SK-N-SH (cell line): Measurements from ENCODE around the gene CD46. TPM values are rescaled to one million over a fixed set of nuclear protein-coding genes. Genes with fewer than 3 reads are reported as not detected.

ENCODE experiments used
- CTCF ChIA-PET: fragments of 300-600, 350-600 bp; formaldehyde crosslinking; extraction: SDS; loops from one replicate; lab custom pipeline; 2021; lab: Yijun Ruan, JAX
- POLR2A ChIA-PET: fragments of 350-600 bp; sonication (Branson Sonifier 250); formaldehyde crosslinking; extraction: SDS; loops from one replicate; lab custom pipeline; 2020; ENCODE audit warnings: antibody characterized with exemption, inconsistent platforms; lab: Yijun Ruan, JAX
- DNase-seq: peaks from one replicate; pipeline ENCODE4 v3.0.0; 2012
- H2AFZ ChIP-seq: fragments of 200-600 bp; sonication (generic); 2 replicates; pipeline ENCODE4 v1.8.1; 2016; ENCODE audit warnings: antibody characterized with exemption, mild to moderate bottlenecking, low read depth
- H3F3A ChIP-seq: fragments of 200-600 bp; sonication (generic); replicated peaks from 2 replicates; pipeline ENCODE3; 2016; ENCODE audit warnings: antibody characterized with exemption, mild to moderate bottlenecking; ENCODE audit not compliant: insufficient read depth
- H3K27ac ChIP-seq, 2 experiments: fragments of 200-500 bp in 1 of 2; fragments of 200-600 bp in 1 of 2; sonication (Bioruptor generic) in 1 of 2; sonication (generic), shearing (Covaris generic) in 1 of 2; 2 replicates each; pipeline versions ENCODE4 v1.5.1 to v1.6.1; 2014 to 2016; ENCODE audit warnings: low read depth in 2 of 2, inconsistent platforms in 1 of 2, low read length in 1 of 2, mild to moderate bottlenecking in 1 of 2, mixed read lengths in 1 of 2
- H3K27me3 ChIP-seq: fragments of 200-600 bp; sonication (generic), shearing (Covaris generic); 2 replicates; pipeline ENCODE4 v1.6.1; 2016; ENCODE audit warnings: mixed run types; ENCODE audit not compliant: insufficient read depth
- H3K36me3 ChIP-seq, 2 experiments: fragments of 200-500 bp in 1 of 2; fragments of 200-600 bp in 1 of 2; sonication (Bioruptor generic) in 1 of 2; sonication (generic) in 1 of 2; replicated peaks in 1 of 2; 2 replicates each; pipeline versions ENCODE3 to v1.5.1; 2014 to 2016; ENCODE audit warnings: low read length in 1 of 2, mild to moderate bottlenecking in 1 of 2; ENCODE audit not compliant: insufficient read depth in 2 of 2, control insufficient read depth in 1 of 2
- H3K4me1 ChIP-seq, 2 experiments: fragments of 200-500 bp in 1 of 2; fragments of 200-600 bp in 1 of 2; sonication (Bioruptor generic) in 1 of 2; sonication (generic), shearing (Covaris generic) in 1 of 2; 2 replicates each; pipeline versions ENCODE4 v1.5.1 to v1.6.1; 2014 to 2016; ENCODE audit warnings: low read depth in 1 of 2, low read length in 1 of 2, mixed run types in 1 of 2; ENCODE audit not compliant: insufficient read depth in 2 of 2, control insufficient read depth in 1 of 2
- H3K4me2 ChIP-seq: fragments of 200-600 bp; sonication (generic), shearing (Covaris generic); 2 replicates; pipeline ENCODE4 v1.6.1; 2017; ENCODE audit warnings: mixed run types
- H3K4me3 ChIP-seq, 2 experiments: fragments of 200-500 bp in 1 of 2; fragments of 200-600 bp in 1 of 2; sonication (Bioruptor generic) in 1 of 2; sonication (generic), shearing (Covaris generic) in 1 of 2; 2 replicates each; pipeline versions ENCODE4 v1.5.1 to v1.8.1; 2014 to 2016; ENCODE audit warnings: low read depth in 2 of 2, inconsistent platforms in 1 of 2, low read length in 1 of 2, mild to moderate bottlenecking in 1 of 2, mixed read lengths in 1 of 2, moderate library complexity in 1 of 2
- H3K79me2 ChIP-seq: fragments of 200-600 bp; sonication (generic); 2 replicates; pipeline ENCODE4 v1.8.1; 2017; ENCODE audit warnings: mild to moderate bottlenecking; ENCODE audit not compliant: insufficient read depth
- H3K9ac ChIP-seq: fragments of 200-600 bp; sonication (generic); 2 replicates; pipeline ENCODE4 v1.6.1; 2017; ENCODE audit warnings: mixed run types
- H3K9me2 ChIP-seq: fragments of 200-600 bp; sonication (generic); 2 replicates; pipeline ENCODE4 v1.6.1; 2017; ENCODE audit warnings: mixed run types
- H3K9me3 ChIP-seq: fragments of 200-600 bp; sonication (generic); 2 replicates; pipeline ENCODE4 v1.6.1; 2017; ENCODE audit warnings: mixed run types, mild to moderate bottlenecking, moderate library complexity
- H4K20me1 ChIP-seq: fragments of 200-600 bp; sonication (generic); 2 replicates; pipeline ENCODE4 v1.6.1; 2017; ENCODE audit warnings: mild to moderate bottlenecking, mixed run types; ENCODE audit not compliant: insufficient read depth
- EZH2phosphoT487 ChIP-seq: fragments of 200-600 bp; sonication (generic); IDR thresholded peaks from 2 replicates; pipeline ENCODE4 v1.6.1; 2017; ENCODE audit warnings: low read depth, mixed run types, mild to moderate bottlenecking, antibody characterized with exemption, moderate library complexity, borderline replicate concordance
- FOXJ3 ChIP-seq: sonication (generic); formaldehyde crosslinking; IDR thresholded peaks from 2 replicates; pipeline ENCODE4 v1.5.1; 2020; ENCODE audit warnings: mild to moderate bottlenecking, missing genetic modification reagents
- FOXM1 ChIP-seq: IDR thresholded peaks from 2 replicates; pipeline ENCODE4 v1.4.0; 2012; ENCODE audit warnings: low read depth, mild to moderate bottlenecking
- MAX ChIP-seq: IDR thresholded peaks from 2 replicates; pipeline ENCODE4 v1.4.0; 2012; ENCODE audit warnings: low read depth
- RCOR1 ChIP-seq: fragments of 150-350 bp; IDR thresholded peaks from 2 replicates; pipeline ENCODE4 v1.6.1; 2017; ENCODE audit warnings: antibody characterized with exemption, low read length
- RFX5 ChIP-seq: IDR thresholded peaks from 2 replicates; pipeline ENCODE4 v1.6.1; 2012; ENCODE audit warnings: mild to moderate bottlenecking, improper control_type of control experiment, low read length
- YY1 ChIP-seq: IDR thresholded peaks from 2 replicates; pipeline ENCODE4 v1.4.0; 2012; ENCODE audit warnings: low read depth, mild to moderate bottlenecking
- WGBS: methylation state at CpG from one replicate; pipeline ENCODE4 v1.1.6; 2017; ENCODE audit warnings: low lambda C conversion rate; 5-methylcytosine and 5-hydroxymethylcytosine counted together
- polyA plus RNA-seq, 3 experiments: library from polyadenylated mRNA; depleted of rRNA; stranded (reverse); fragments of >200 nt; gene quantifications; 2 replicates each; pipeline ENCODE4 v1.2.3, GENCODE V29; 2012

The CD46 gene
- polyA plus RNA-seq, 1 of the 3 experiments (the other 2 are of a cell fraction), result 56.0 TPM

- H3K27me3 ChIP-seq, result no peaks in the 10 kb centered on the region
- WGBS, result 89% methylated on average over 15 of the region's 15 CpGs
- no peak for DNase-seq
- no peaks in the 10 kb centered on the region for H4K20me1 ChIP-seq
- no peak for TF ChIP-seq EZH2phosphoT487
- no peaks in the 10 kb centered on the region for H3K36me3 ChIP-seq
- H2AFZ ChIP-seq, result no peak overlapping the region
- no peak overlapping the region for H3K4me3 ChIP-seq
- no peak overlapping the region for H3K27ac ChIP-seq
- peaks cover 0 to 7% of the 10 kb centered on the region in 2 experiments; a peak in 2 of 4 replicates for H3K4me1 ChIP-seq
- H3K9me2 ChIP-seq, result no peaks in the 10 kb centered on the region
- no peaks in the 10 kb centered on the region for H3F3A ChIP-seq
- no peak overlapping the region for H3K4me2 ChIP-seq
- CTCF ChIA-PET, result interaction anchor here (0.7 to 1.3 kb wide), 2 partner anchors 13 to 50 kb away, joined by 5 to 7 read pairs; no protein-coding TSS in a partner anchor
- H3K9me3 ChIP-seq, result no peaks in the 10 kb centered on the region
- peaks cover 8% of the 10 kb centered on the region; the same call in 1 of the 2 replicates for H3K79me2 ChIP-seq
- POLR2A ChIA-PET, result no interaction called here
- no peak overlapping the region for H3K9ac ChIP-seq
Observed at GRCh38 chr1:207747627-207748492, 4.0 kb upstream of the CD46 start.

- ChIA-PET POLR2A (no interaction called here), CTCF (interaction anchor here (1.3 kb wide), 1 partner anchor 49 kb away, joined by 7 read pairs; no protein-coding TSS in a partner anchor)
- Histone ChIP-seq H4K20me1 (peaks cover 10% of the 10 kb centered on the region; the same call in 1 of the 2 replicates), H3K9ac (no peak overlapping the region), H3K9me3 (no peaks in the 10 kb centered on the region), H3K27ac (no peak overlapping the region), H3K36me3 (no peaks in the 10 kb centered on the region), H3K4me3 (no peak overlapping the region), H3K9me2 (no peaks in the 10 kb centered on the region), H3F3A (no peaks in the 10 kb centered on the region), H3K4me2 (no peak overlapping the region), H3K27me3 (no peaks in the 10 kb centered on the region), H3K4me1 (peaks cover 8 to 10% of the 10 kb centered on the region in 2 experiments; a peak in 3 of 4 replicates), H2AFZ (no peak overlapping the region), H3K79me2 (peaks cover 19% of the 10 kb centered on the region)
- TF ChIP-seq YY1 (no peak), RFX5 (no peak), RCOR1 (no peak), FOXJ3 (no peak), FOXM1 (no peak), MAX (no peak)
- WGBS, result 82% methylated on average over 2 of the region's 2 CpGs
- no peak for DNase-seq
Observed at GRCh38 chr1:207748737-207749528, 2.9 kb upstream of the CD46 start.
